Activated naive CD4-positive, alpha-beta T cell treated with anti-CD3 and anti-CD28 coated beads for 36 hours (primary cell): ENCODE measurements around the gene WASHC3. TPM values are rescaled to one million over a fixed set of nuclear protein-coding genes. Genes with fewer than 3 reads are reported as not detected.
A peak's percentile ranks its signal among the peaks of the same experiment; 100 is the strongest.
"Not testable (repeated sequence)": the region's sequence is repeated elsewhere in the genome, so short reads cannot be mapped to it uniquely, and the experiment has no call there.

Source experiments
- CTCF ChIA-PET: fragments of 350-600 bp; sonication (Branson Sonifier 250); formaldehyde crosslinking; loops from one replicate; lab custom pipeline; 2021; ENCODE audit warnings: antibody characterized with exemption; lab: Charles Lee
- DNase-seq: peaks from one replicate; pipeline ENCODE4 v3.0.0-alpha.2; 2020
- H3K27ac Mint-ChIP-seq: one replicate; pipeline ENCODE4 v1.8.0; 2021; ENCODE audit warnings: mild to moderate bottlenecking, mixed read lengths
- H3K27me3 Mint-ChIP-seq: one replicate; pipeline ENCODE4 v1.8.0; 2021; ENCODE audit warnings: low read depth, mixed read lengths
- H3K36me3 Mint-ChIP-seq: one replicate; pipeline ENCODE4 v1.8.0; 2021; ENCODE audit warnings: low read depth, mixed read lengths
- H3K4me1 Mint-ChIP-seq: one replicate; pipeline ENCODE4 v1.8.0; 2021; ENCODE audit warnings: low read depth, mixed read lengths
- H3K4me3 Mint-ChIP-seq: one replicate; pipeline ENCODE4 v1.8.0; 2021; ENCODE audit warnings: mild to moderate bottlenecking, moderate library complexity, mixed read lengths
- H3K9me3 Mint-ChIP-seq: one replicate; pipeline ENCODE4 v1.8.0; 2021; ENCODE audit warnings: mixed read lengths
- intact Hi-C: fragments of 100-400 bp; cut with micrococcal nuclease; formaldehyde crosslinking; loops from one replicate; pipeline ENCODE4 v1.15.1; 2023
- total RNA-seq, 2 experiments: library from RNA; stranded (reverse); gene quantifications; one replicate each; pipeline ENCODE4 v1.2.3, GENCODE V29; 2021

Gene WASHC3
- total RNA-seq, 2 experiments from 2014 or later: 22.1 to 25.6 TPM

GRCh38 chr12:102043928-102044327 lies 17.9 kb downstream of the WASHC3 start:
- Mint-ChIP-seq H3K4me1 (peaks cover 13% of the 10 kb centered on the region), H3K36me3 (peaks cover 13% of the 10 kb centered on the region), H3K4me3 (no peak overlapping the region), H3K9me3 (no peaks in the 10 kb centered on the region), H3K27ac (no peak overlapping the region), H3K27me3 (no peaks in the 10 kb centered on the region)
- peak; percentile 43 for DNase-seq
- CTCF ChIA-PET: interaction anchor here (0.6 to 0.8 kb wide), 3 partner anchors 27 to 767 kb away, joined by 3 to 9 read pairs (median 3); no protein-coding TSS in a partner anchor
- intact Hi-C loops: loop anchor here (1.0 kb wide), 1 partner anchor 18 kb away; no protein-coding TSS in a partner anchor

GRCh38 chr12:102033991-102034745 lies 27.6 kb downstream of the WASHC3 start:
- Mint-ChIP-seq H3K4me3 (no peak overlapping the region), H3K36me3 (peaks cover 22% of the 10 kb centered on the region), H3K4me1 (no peaks in the 10 kb centered on the region), H3K27me3 (no peaks in the 10 kb centered on the region), H3K27ac (no peak overlapping the region), H3K9me3 (no peaks in the 10 kb centered on the region)
- intact Hi-C loops: no loop called here
- no peak for DNase-seq
- CTCF ChIA-PET: no interaction called here

GRCh38 chr12:102031852-102032251 lies 29.9 kb downstream of the WASHC3 start:
- H3K27ac Mint-ChIP-seq: no peak overlapping the region
- intact Hi-C loops: no loop called here
- H3K36me3 Mint-ChIP-seq: peaks cover 16% of the 10 kb centered on the region
- H3K27me3 Mint-ChIP-seq: no peaks in the 10 kb centered on the region
- CTCF ChIA-PET: interaction anchor here (1.4 kb wide), 1 partner anchor 10 kb away, joined by 3 read pairs; no protein-coding TSS in a partner anchor
- no peak for DNase-seq
- H3K4me1 Mint-ChIP-seq: no peaks in the 10 kb centered on the region
- no peak overlapping the region for H3K4me3 Mint-ChIP-seq
- H3K9me3 Mint-ChIP-seq: no peaks in the 10 kb centered on the region

GRCh38 chr12:102029141-102029540 lies 32.6 kb downstream of the WASHC3 start:
- Mint-ChIP-seq H3K27me3 (no peaks in the 10 kb centered on the region), H3K4me1 (no peaks in the 10 kb centered on the region), H3K9me3 (no peaks in the 10 kb centered on the region), H3K36me3 (peaks cover 10% of the 10 kb centered on the region), H3K27ac (no peak overlapping the region), H3K4me3 (no peak overlapping the region)
- DNase-seq: no peak
- CTCF ChIA-PET: no interaction called here
- intact Hi-C loops: no loop called here

- no peak overlapping the region for H3K27ac Mint-ChIP-seq
- CTCF ChIA-PET: no interaction called here
- peaks cover 14% of the 10 kb centered on the region for H3K36me3 Mint-ChIP-seq
- no peaks in the 10 kb centered on the region for H3K4me1 Mint-ChIP-seq
- H3K27me3 Mint-ChIP-seq: no peaks in the 10 kb centered on the region
- no peak overlapping the region for H3K4me3 Mint-ChIP-seq
- no peak for DNase-seq
- no peaks in the 10 kb centered on the region for H3K9me3 Mint-ChIP-seq
- intact Hi-C loops: no loop called here
Measured at GRCh38 chr12:102026728-102027127, 35.1 kb downstream of the WASHC3 start.

GRCh38 chr12:102024765-102025164 lies 37.0 kb downstream of the WASHC3 start:
- no peaks in the 10 kb centered on the region for H3K9me3 Mint-ChIP-seq
- CTCF ChIA-PET: no interaction called here

GRCh38 chr12:102023343-102023930 lies 38.4 kb downstream of the WASHC3 start:
- Mint-ChIP-seq H3K36me3 (peaks cover 13% of the 10 kb centered on the region), H3K4me1 (no peaks in the 10 kb centered on the region), H3K9me3 (no peaks in the 10 kb centered on the region), H3K27me3 (no peaks in the 10 kb centered on the region), H3K27ac (no peak overlapping the region), H3K4me3 (no peak overlapping the region)
- CTCF ChIA-PET: no interaction called here
- no peak for DNase-seq
- intact Hi-C loops: no loop called here

More at GRCh38 chr12:102024765-102025164, 37.0 kb downstream of the WASHC3 start:
- Mint-ChIP-seq H3K4me1 (no peaks in the 10 kb centered on the region), H3K4me3 (no peak overlapping the region), H3K36me3 (peaks cover 13% of the 10 kb centered on the region), H3K27ac (no peak overlapping the region), H3K27me3 (no peaks in the 10 kb centered on the region)
- intact Hi-C loops: no loop called here
- DNase-seq: no peak

- no peak overlapping the region for H3K4me3 Mint-ChIP-seq
- intact Hi-C loops: no loop called here
- H3K36me3 Mint-ChIP-seq: peaks cover 15% of the 10 kb centered on the region
- H3K27me3 Mint-ChIP-seq: no peaks in the 10 kb centered on the region
- no peaks in the 10 kb centered on the region for H3K9me3 Mint-ChIP-seq
- CTCF ChIA-PET: interaction anchor here (1.6 kb wide), 1 partner anchor 10 kb away, joined by 3 read pairs; no protein-coding TSS in a partner anchor
- no peak for DNase-seq
- no peaks in the 10 kb centered on the region for H3K4me1 Mint-ChIP-seq
- H3K27ac Mint-ChIP-seq: no peak overlapping the region
Measured at GRCh38 chr12:102022286-102022685, 39.5 kb downstream of the WASHC3 start.

GRCh38 chr12:102021540-102022246 lies 40.1 kb downstream of the WASHC3 start:
- H3K36me3 Mint-ChIP-seq: peaks cover 15% of the 10 kb centered on the region
- no peak overlapping the region for H3K27ac Mint-ChIP-seq
- no peaks in the 10 kb centered on the region for H3K9me3 Mint-ChIP-seq
- intact Hi-C loops: no loop called here
- H3K4me3 Mint-ChIP-seq: no peak overlapping the region
- DNase-seq: no peak
- H3K27me3 Mint-ChIP-seq: no peaks in the 10 kb centered on the region
- CTCF ChIA-PET: interaction anchor here (1.6 kb wide), 1 partner anchor 10 kb away, joined by 3 read pairs; no protein-coding TSS in a partner anchor
- no peaks in the 10 kb centered on the region for H3K4me1 Mint-ChIP-seq

GRCh38 chr12:102018607-102019006 lies 43.2 kb downstream of the WASHC3 start:
- CTCF ChIA-PET, DNase-seq, H3K9me3 Mint-ChIP-seq, intact Hi-C loops, H3K4me3 Mint-ChIP-seq, H3K36me3 Mint-ChIP-seq, H3K27ac Mint-ChIP-seq, H3K4me1 Mint-ChIP-seq, H3K27me3 Mint-ChIP-seq: not testable (repeated sequence)

- Mint-ChIP-seq H3K4me1 (no peaks in the 10 kb centered on the region), H3K27me3 (no peaks in the 10 kb centered on the region), H3K36me3 (peaks cover 8% of the 10 kb centered on the region), H3K9me3 (no peaks in the 10 kb centered on the region), H3K27ac (no peak overlapping the region), H3K4me3 (no peak overlapping the region)
- CTCF ChIA-PET: interaction anchor here (0.6 to 0.9 kb wide), 2 partner anchors 9 to 28 kb away, joined by 3 read pairs; no protein-coding TSS in a partner anchor
- intact Hi-C loops: no loop called here
- no peak for DNase-seq
Measured at GRCh38 chr12:102016472-102016871, 45.3 kb downstream of the WASHC3 start.

- CTCF ChIA-PET: no interaction called here
- intact Hi-C loops: no loop called here
- no peak overlapping the region for H3K27ac Mint-ChIP-seq
Measured at GRCh38 chr12:102010265-102010994, 51.4 kb downstream of the WASHC3 start.

More at GRCh38 chr12:102010265-102010994, 51.4 kb downstream of the WASHC3 start:
- Mint-ChIP-seq H3K9me3 (no peaks in the 10 kb centered on the region), H3K4me3 (no peak overlapping the region), H3K27me3 (no peaks in the 10 kb centered on the region), H3K36me3 (peaks cover 4% of the 10 kb centered on the region), H3K4me1 (no peaks in the 10 kb centered on the region)
- no peak for DNase-seq
